Measurements from ENCODE around the gene TBC1D1. TPM values are rescaled to one million over a fixed set of nuclear protein-coding genes. Genes with fewer than 3 reads are reported as not detected.

The TBC1D1 gene
- total RNA-seq, 2 donors from 2014 or later, result 23.3 to 28.7 TPM

DNA sequence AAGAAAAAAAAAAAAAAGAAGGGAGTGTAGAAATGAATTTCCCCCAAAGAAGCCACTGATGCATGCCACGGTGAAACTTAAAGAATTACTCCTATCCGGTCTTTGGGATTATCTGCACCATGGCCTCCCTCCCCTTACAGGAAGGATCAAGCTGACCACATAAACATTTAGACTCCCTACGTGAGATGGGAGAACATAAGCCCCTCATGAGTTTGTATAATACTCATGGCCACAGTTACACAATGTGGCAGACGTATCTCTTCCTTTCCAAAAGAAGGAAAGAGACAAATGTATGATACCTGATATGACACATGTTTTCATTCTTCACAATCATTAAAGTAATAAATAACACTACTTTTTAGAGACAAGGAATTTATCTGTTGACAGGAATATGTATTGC, 66.1 kb downstream of the TBC1D1 start:
- no peak overlapping the region for H3K27ac ChIP-seq
- H3K9me3 ChIP-seq, result no peaks in the 10 kb centered on the region
- H3K4me1 ChIP-seq, result no peaks in the 10 kb centered on the region
- H3K27me3 ChIP-seq, result no peaks in the 10 kb centered on the region
- intact Hi-C loops (cut with DNase I), result no loop called here
- ATAC-seq (no peak), DNase-seq (no peak)
- H3K36me3 ChIP-seq (replicated peaks in 1 of 2; ENCODE audit: insufficient read depth in 1 of 2, low read depth in 2 of 2), result no peaks in the 10 kb centered on the region
- no peak overlapping the region for H3K4me3 ChIP-seq
- no peak for TF ChIP-seq POLR2A (IDR thresholded peaks at IDR 0.05)
- TF ChIP-seq, protein P1, sequence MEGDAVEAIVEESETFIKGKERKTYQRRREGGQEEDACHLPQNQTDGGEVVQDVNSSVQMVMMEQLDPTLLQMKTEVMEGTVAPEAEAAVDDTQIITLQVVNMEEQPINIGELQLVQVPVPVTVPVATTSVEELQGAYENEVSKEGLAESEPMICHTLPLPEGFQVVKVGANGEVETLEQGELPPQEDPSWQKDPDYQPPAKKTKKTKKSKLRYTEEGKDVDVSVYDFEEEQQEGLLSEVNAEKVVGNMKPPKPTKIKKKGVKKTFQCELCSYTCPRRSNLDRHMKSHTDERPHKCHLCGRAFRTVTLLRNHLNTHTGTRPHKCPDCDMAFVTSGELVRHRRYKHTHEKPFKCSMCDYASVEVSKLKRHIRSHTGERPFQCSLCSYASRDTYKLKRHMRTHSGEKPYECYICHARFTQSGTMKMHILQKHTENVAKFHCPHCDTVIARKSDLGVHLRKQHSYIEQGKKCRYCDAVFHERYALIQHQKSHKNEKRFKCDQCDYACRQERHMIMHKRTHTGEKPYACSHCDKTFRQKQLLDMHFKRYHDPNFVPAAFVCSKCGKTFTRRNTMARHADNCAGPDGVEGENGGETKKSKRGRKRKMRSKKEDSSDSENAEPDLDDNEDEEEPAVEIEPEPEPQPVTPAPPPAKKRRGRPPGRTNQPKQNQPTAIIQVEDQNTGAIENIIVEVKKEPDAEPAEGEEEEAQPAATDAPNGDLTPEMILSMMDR (IDR thresholded peaks at IDR 0.05), result no peak
- WGBS, 2 donors, result 88 to 92% methylated on average over 4 of the region's 4 CpGs

DNA sequence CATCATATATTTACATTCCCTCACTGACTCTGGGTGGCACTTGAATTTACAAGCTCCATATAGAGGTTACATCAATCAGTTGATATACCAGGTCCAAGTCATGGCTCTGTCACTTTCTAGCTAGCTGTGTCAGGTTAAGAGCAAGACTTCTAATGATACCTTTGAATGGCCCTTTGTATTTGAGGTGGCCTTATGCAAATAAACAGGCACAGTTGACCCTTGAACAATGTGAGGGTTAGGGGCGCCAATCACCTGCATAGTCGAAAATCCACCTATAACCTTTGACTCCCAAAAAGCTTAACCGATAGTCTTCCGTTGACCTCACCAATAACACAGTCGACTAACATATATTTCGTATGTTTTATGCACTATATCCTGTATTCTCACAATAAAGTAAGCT, 68.0 kb downstream of the TBC1D1 start:
- intact Hi-C loops (cut with DNase I), result no loop called here
- H3K27me3 ChIP-seq, result no peaks in the 10 kb centered on the region
- ATAC-seq (no peak), DNase-seq (no peak)
- no peak overlapping the region for H3K27ac ChIP-seq
- H3K36me3 ChIP-seq (replicated peaks in 1 of 2; ENCODE audit: insufficient read depth in 1 of 2, low read depth in 2 of 2), result no peaks in the 10 kb centered on the region
- WGBS, 2 donors, result 88 to 92% methylated on average over 6 of the region's 6 CpGs
- TF ChIP-seq POLR2A (IDR thresholded peaks at IDR 0.05), result no peak
- TF ChIP-seq, protein P1 (IDR thresholded peaks at IDR 0.05), result no peak
- no peak overlapping the region for H3K4me3 ChIP-seq
- H3K9me3 ChIP-seq, result no peaks in the 10 kb centered on the region
- no peaks in the 10 kb centered on the region for H3K4me1 ChIP-seq

DNA sequence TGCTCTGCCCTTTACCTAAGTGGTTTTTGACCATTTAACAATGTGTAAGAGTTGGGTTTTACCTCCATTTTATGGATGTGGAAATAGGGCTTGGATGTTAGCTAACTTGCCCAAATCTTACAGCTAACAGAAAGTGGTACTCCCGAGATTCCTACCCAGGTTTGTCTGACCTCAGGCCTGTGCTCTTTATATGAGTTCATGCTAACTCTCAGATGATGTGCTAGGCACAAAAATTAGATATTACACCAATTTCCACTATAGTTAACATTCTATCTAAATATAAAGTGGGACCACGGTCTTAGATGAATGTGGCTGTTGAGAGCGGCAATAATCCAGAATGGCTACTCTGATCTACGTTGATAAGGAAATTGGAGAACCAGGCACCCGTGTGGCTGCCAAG, 69.2 kb downstream of the TBC1D1 start, which contains the start of gene PTTG2:
Gene PTTG2, plus strand, starts transcription at position 301 of the 400 bp plus-strand sequence. Its CDS starts 37 bp downstream, at position 338.
- H3K27me3 ChIP-seq, result no peaks in the 10 kb centered on the region
- DNase-seq (no peak), ATAC-seq (no peak)
- intact Hi-C loops (cut with DNase I), result no loop called here
- no peaks in the 10 kb centered on the region for H3K36me3 ChIP-seq (replicated peaks in 1 of 2; ENCODE audit: insufficient read depth in 1 of 2, low read depth in 2 of 2)
- WGBS, 2 donors, result 87 to 95% methylated on average over 5 of the region's 5 CpGs
- no peak within 1 kb of the TSS for H3K4me3 ChIP-seq
- no peak within 1 kb of the TSS for H3K27ac ChIP-seq
- no peaks in the 10 kb centered on the region for H3K4me1 ChIP-seq
- no peaks in the 10 kb centered on the region for H3K9me3 ChIP-seq
- TF ChIP-seq, protein P1 (IDR thresholded peaks at IDR 0.05), result no peak
- no peak for TF ChIP-seq POLR2A (IDR thresholded peaks at IDR 0.05)

DNA sequence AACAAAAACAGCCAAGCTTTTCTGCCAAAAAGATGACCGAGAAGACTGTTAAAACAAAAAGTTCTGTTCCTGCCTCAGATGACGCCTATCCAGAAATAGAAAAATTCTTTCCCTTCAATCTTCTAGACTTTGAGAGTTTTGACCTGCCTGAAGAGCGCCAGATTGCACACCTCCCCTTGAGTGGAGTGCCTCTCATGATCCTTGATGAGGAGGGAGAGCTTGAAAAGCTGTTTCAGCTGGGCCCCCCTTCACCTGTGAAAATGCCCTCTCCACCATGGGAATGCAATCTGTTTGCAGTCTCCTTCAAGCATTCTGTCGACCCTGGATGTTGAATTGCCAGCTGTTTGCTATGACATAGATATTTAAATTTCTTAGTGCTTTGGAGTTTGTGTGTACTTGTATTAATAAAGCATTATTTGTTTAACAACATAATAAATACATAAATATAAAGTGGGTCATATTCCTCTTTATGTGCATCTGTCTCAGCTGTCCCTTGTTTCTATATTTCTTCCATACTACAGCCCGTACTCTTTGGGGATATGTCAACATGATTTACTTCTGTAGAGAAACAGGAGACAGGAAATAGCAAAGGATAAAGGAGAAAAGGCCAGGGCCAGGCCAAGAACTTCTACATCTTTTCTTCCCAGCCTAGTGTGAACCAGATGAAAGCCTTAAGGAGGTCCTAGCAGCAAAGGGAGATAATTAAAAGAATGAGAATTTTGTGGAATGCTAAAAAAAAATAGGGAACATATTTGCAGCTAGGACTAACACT, 70.0 kb downstream of the TBC1D1 start:
- no peak for DNase-seq
- Histone ChIP-seq H3K27me3 (no peaks in the 10 kb centered on the region), H3K4me3 (no peak overlapping the region), H3K27ac (no peak overlapping the region), H3K36me3 (replicated peaks in 1 of 2; ENCODE audit: insufficient read depth in 1 of 2, low read depth in 2 of 2) (no peaks in the 10 kb centered on the region), H3K9me3 (no peaks in the 10 kb centered on the region), H3K4me1 (no peaks in the 10 kb centered on the region)
- TF ChIP-seq, protein P1 (IDR thresholded peaks at IDR 0.05), result no peak
- no peak for TF ChIP-seq POLR2A (IDR thresholded peaks at IDR 0.05)
- intact Hi-C loops (cut with DNase I), result no loop called here
- no peak for ATAC-seq
- WGBS, 2 donors, result 77 to 83% methylated on average over 5 of the region's 5 CpGs

Data from body of pancreas (tissue), 4 donors.